Suprapubic skin (tissue), 3 donors: ENCODE measurements around the gene PFN3.

ENCODE experiments used
- CTCF ChIP-seq, 2 donors: fragments of 200-600 bp in 1 of 2; fragments of 450-650 bp in 1 of 2; sonication (generic) in 1 of 2; IDR thresholded peaks; one replicate each; pipeline ENCODE4 v1.5.1; 2016 to 2019; ENCODE audit warnings: antibody characterized with exemption in 2 of 2, mild to moderate bottlenecking in 1 of 2, moderate library complexity in 1 of 2
- POLR2AphosphoS5 ChIP-seq, 3 donors: sonication (generic); formaldehyde crosslinking; IDR thresholded peaks; one replicate each; pipeline ENCODE4 v1.6.1; 2017; ENCODE audit warnings: antibody characterized with exemption in 3 of 3

DNA sequence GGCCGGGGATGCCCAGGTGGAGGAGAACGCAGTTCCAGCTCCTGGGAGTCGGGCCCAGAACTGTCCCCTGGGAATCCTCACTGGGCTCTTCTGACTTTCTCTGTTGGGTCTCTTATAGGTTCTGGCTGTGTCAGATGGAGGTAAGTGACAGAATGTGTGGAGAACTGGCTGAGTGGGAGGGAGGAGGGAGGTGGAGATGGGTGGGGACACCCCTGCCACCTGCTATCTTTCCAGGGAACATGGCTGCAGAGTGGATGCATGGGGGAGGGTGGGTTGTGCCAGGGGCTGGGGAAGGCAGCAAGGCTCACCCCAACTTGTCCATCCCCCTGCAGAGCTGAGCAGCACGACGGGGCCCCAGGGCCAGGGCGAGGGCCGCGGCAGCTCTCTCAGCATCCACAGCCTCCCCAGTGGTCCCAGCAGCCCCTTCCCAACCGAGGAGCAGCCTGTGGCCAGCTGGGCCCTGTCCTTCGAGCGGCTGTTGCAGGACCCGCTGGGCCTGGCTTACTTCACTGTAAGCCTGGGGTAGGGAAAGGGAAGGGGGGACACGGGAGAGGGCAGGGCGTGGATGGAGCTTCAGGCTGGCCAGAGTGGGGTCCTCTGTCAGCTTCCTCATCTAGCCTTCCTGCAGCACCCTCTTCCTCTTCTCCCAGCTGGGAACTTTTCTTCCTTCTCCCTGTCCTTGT is 34.5 kb downstream of the PFN3 start:
- TF ChIP-seq CTCF (IDR thresholded peaks at IDR 0.05) (no peak), POLR2AphosphoS5 (IDR thresholded peaks at IDR 0.05) (no peak)
